ENCODE results near the gene IGDCC3.

The IGDCC3 gene

DNA sequence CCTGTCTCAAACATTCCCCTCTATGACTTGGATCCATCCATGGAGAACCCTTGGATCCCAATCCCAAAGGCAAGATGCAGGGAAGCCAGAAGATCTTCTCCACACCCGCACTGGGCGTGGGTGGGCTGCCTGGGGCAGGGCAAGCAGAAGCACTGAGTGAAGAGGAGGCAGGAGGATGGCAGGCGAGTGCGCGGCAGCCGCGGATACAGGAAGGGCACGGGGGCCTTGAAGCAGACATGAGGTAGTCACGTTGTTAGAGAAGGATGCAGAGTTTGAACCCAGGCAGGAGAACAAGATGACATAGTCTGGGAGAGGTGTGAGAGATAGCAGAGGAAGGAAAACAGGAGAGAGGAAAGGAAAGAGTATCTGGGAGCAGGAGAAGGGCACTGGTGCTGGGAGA, 5.1 kb upstream of the IGDCC3 start:
- Histone ChIP-seq H3K27me3 (ENCODE audit: insufficient read depth, insufficient read length) (no peaks in the 10 kb centered on the region), H3K4me3 (ENCODE audit: insufficient read length, low read depth) (no peak overlapping the region), H3K9ac (ENCODE audit: insufficient read length, low read depth) (no peak overlapping the region), H3K9me3 (ENCODE audit: insufficient read depth, low read length) (no peaks in the 10 kb centered on the region), H3K36me3 (ENCODE audit: insufficient read depth, insufficient read length, low read length) (peaks cover 38% of the 10 kb centered on the region), H3K4me1 (ENCODE audit: insufficient read depth, insufficient read length) (peaks cover 17% of the 10 kb centered on the region)
- no peak for DNase-seq (ENCODE audit: low read depth, low spot score)
- TF ChIP-seq ZNF274 (IDR thresholded peaks at IDR 0.05; ENCODE audit: low read depth, low read length) (no peak), SUZ12 (IDR thresholded peaks at IDR 0.05; ENCODE audit: extremely low read depth, insufficient read depth, insufficient read length) (no peak), YY1 (IDR thresholded peaks at IDR 0.05; ENCODE audit: insufficient read depth, insufficient read length) (no peak)

DNA sequence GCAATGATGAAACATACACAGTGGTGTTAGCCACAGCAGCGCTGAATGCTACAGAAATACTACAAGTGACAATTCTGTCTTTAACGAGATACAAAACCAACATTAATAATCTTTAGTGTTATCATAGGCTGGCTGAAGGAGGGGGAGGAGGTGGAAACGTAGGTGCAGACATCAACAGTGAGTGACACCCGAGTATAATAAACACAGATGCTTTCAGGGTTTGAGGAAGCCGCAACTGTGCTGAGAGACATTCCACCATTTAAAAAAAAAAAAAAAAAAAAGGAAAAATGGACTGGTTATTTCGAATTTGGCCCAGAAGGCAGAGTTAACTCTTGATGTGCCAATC, 4.3 kb upstream of the IGDCC3 start:
- Histone ChIP-seq H3K4me3 (ENCODE audit: insufficient read length, low read depth) (no peak overlapping the region), H3K9ac (ENCODE audit: insufficient read length, low read depth) (no peak overlapping the region), H3K36me3 (ENCODE audit: insufficient read depth, insufficient read length, low read length) (peaks cover 38% of the 10 kb centered on the region), H3K4me1 (ENCODE audit: insufficient read depth, insufficient read length) (peaks cover 17% of the 10 kb centered on the region), H3K9me3 (ENCODE audit: insufficient read depth, low read length) (no peaks in the 10 kb centered on the region), H3K27me3 (ENCODE audit: insufficient read depth, insufficient read length) (no peaks in the 10 kb centered on the region)
- no peak for TF ChIP-seq SUZ12 (IDR thresholded peaks at IDR 0.05; ENCODE audit: extremely low read depth, insufficient read depth, insufficient read length)
- no peak for TF ChIP-seq YY1 (IDR thresholded peaks at IDR 0.05; ENCODE audit: insufficient read depth, insufficient read length)
- TF ChIP-seq ZNF274 (IDR thresholded peaks at IDR 0.05; ENCODE audit: low read depth, low read length) = no peak
- DNase-seq (ENCODE audit: low read depth, low spot score) = no peak

DNA sequence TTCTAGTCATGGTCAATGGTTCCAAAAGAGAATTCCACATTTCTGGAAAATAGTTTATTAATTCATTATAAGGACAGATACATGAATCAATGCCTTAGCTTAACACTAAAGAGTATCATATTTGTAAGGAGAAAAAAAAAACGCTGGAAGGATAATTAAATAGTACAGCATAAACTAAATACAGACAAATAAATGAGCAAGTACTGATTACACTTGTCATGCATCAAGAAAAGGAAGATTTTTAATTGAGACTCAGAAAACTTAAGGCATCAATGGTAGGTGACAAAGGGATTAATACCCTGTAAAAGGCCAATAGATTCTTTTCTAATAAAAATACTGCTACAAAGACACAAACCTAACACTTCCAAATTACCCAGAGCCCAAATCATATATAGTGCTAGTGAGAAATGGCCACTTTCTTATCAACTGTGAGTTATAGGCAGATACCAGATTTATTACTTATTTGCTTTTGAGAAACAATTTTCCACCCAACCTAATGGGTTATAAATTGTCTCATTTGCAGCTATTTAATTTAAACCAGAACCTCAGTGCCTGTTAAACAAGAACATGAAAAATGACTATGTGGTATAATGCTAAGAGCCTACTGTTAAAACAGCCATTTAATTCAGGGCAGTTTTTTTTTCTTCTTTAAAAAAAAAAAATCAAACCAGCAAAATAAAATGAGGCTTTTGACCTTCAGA, 3.8 kb upstream of the IGDCC3 start:
- Histone ChIP-seq H3K4me3 (ENCODE audit: insufficient read length, low read depth) (no peak overlapping the region), H3K36me3 (ENCODE audit: insufficient read depth, insufficient read length, low read length) (peaks cover 34% of the 10 kb centered on the region), H3K9ac (ENCODE audit: insufficient read length, low read depth) (no peak overlapping the region), H3K4me1 (ENCODE audit: insufficient read depth, insufficient read length) (peaks cover 17% of the 10 kb centered on the region), H3K9me3 (ENCODE audit: insufficient read depth, low read length) (no peaks in the 10 kb centered on the region), H3K27me3 (ENCODE audit: insufficient read depth, insufficient read length) (no peaks in the 10 kb centered on the region)
- TF ChIP-seq YY1 (IDR thresholded peaks at IDR 0.05; ENCODE audit: insufficient read depth, insufficient read length) = no peak
- TF ChIP-seq SUZ12 (IDR thresholded peaks at IDR 0.05; ENCODE audit: extremely low read depth, insufficient read depth, insufficient read length) = no peak
- TF ChIP-seq ZNF274 (IDR thresholded peaks at IDR 0.05; ENCODE audit: low read depth, low read length) = no peak
- no peak for DNase-seq (ENCODE audit: low read depth, low spot score)

DNA sequence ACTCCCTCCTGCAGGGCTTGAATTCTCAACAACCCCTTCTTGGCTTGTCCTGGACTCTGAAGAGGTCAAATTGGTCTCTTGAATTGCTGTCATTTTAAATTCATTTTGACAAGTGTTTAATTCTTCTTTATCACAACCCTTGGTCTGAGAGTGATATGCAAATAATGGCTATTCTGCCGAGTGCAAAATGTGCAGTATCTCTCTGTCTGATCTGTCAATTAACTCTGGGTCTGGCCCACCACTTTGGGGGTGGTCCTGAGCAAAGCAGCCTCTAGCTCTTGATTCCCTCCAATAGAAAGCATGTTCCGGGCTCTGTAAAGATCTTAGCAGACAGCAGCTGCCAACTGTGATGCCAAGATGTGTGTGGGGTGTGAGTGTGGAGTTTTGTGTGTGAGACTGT, 2.2 kb upstream of the IGDCC3 start:
- Histone ChIP-seq H3K27me3 (ENCODE audit: insufficient read depth, insufficient read length) (no peaks in the 10 kb centered on the region), H3K36me3 (ENCODE audit: insufficient read depth, insufficient read length, low read length) (peaks cover 35% of the 10 kb centered on the region)
- TF ChIP-seq ZNF274 (IDR thresholded peaks at IDR 0.05; ENCODE audit: low read depth, low read length) (no peak), YY1 (IDR thresholded peaks at IDR 0.05; ENCODE audit: insufficient read depth, insufficient read length) (no peak)

DNA sequence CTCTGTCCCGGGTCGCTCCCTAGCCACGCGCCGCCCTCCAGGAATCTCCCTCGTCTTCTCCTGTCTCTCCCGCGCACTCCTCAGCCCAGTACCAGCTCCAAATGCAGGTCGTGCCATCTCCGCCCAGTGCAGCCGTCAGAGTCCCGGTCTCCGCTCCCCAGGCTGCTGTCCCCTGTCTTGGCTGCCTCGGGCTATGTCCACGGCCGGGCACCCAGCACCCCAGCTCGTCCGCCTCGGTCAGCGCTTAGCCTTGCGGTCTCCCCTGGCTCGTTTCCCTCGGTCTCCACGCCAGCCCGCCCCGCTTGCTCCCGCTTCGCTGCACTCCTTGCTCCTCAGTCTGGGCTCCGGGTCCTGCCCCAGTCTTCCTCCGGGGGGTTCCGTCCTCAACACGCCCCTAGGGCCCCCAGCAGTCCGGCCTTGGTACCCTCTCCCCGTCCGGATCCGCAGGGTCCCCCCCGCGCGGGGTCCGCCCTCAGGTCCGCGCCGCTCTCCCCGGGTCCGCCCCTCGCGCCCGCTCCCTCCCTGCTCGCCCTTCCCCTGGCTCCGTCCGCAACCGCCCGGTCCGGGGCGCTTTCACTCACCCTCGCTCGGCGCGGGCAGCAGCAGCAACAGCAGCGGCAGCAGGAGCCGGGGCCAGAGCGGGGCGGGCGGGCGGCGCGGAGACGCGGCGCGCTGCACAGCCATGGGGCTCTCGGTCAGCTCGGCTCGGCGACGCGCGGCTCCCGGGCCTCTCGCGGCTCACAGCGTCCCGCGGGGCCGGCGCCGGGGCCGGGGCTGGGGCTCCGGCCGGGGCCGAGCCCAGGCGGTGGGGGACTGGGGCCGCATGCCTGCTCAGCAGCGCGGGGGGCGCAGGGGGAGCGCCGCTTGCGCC, 462 bp downstream of the IGDCC3 start:
- Histone ChIP-seq H3K9me3 (ENCODE audit: insufficient read depth, low read length) (no peaks in the 10 kb centered on the region), H3K4me3 (ENCODE audit: insufficient read length, low read depth) (peak overlapping the region; percentile 80), H3K36me3 (ENCODE audit: insufficient read depth, insufficient read length, low read length) (peaks cover 43% of the 10 kb centered on the region), H3K27me3 (ENCODE audit: insufficient read depth, insufficient read length) (no peaks in the 10 kb centered on the region), H3K4me1 (ENCODE audit: insufficient read depth, insufficient read length) (peaks cover 23% of the 10 kb centered on the region), H3K9ac (ENCODE audit: insufficient read length, low read depth) (peak overlapping the region; percentile 99)
- no peak for DNase-seq (ENCODE audit: low read depth, low spot score)
- no peak for TF ChIP-seq ZNF274 (IDR thresholded peaks at IDR 0.05; ENCODE audit: low read depth, low read length)
- no peak for TF ChIP-seq SUZ12 (IDR thresholded peaks at IDR 0.05; ENCODE audit: extremely low read depth, insufficient read depth, insufficient read length)

More for the DNA sequence above, 2.2 kb upstream of the IGDCC3 start:
- Histone ChIP-seq H3K9me3 (ENCODE audit: insufficient read depth, low read length) (no peaks in the 10 kb centered on the region), H3K4me1 (ENCODE audit: insufficient read depth, insufficient read length) (peaks cover 19% of the 10 kb centered on the region), H3K4me3 (ENCODE audit: insufficient read length, low read depth) (no peak overlapping the region), H3K9ac (ENCODE audit: insufficient read length, low read depth) (no peak overlapping the region)
- DNase-seq (ENCODE audit: low read depth, low spot score) = no peak

DNA sequence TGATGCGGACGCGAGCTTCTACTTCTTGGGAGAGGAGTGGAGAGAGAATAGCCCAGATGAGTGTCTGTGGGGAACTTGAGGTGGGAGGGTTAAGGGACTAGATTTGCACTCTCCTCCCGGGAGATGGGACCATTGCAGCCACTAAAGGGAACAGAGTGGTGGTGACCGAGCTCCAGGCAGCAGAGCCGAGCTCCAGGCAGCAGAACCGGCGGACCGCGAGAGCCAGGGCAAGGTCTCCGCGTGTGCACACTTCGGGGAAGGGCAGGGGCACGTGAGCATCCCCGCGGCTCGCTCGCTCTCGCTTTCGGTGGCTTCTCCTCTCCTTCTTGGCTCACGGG, 1.1 kb downstream of the IGDCC3 start:
- Histone ChIP-seq H3K9ac (ENCODE audit: insufficient read length, low read depth) (peak overlapping the region; percentile 99), H3K9me3 (ENCODE audit: insufficient read depth, low read length) (no peaks in the 10 kb centered on the region), H3K4me1 (ENCODE audit: insufficient read depth, insufficient read length) (peaks cover 26% of the 10 kb centered on the region), H3K27me3 (ENCODE audit: insufficient read depth, insufficient read length) (no peaks in the 10 kb centered on the region), H3K36me3 (ENCODE audit: insufficient read depth, insufficient read length, low read length) (peaks cover 49% of the 10 kb centered on the region), H3K4me3 (ENCODE audit: insufficient read length, low read depth) (peak overlapping the region; percentile 80)
- TF ChIP-seq YY1 (IDR thresholded peaks at IDR 0.05; ENCODE audit: insufficient read depth, insufficient read length) (no peak), ZNF274 (IDR thresholded peaks at IDR 0.05; ENCODE audit: low read depth, low read length) (no peak), SUZ12 (IDR thresholded peaks at IDR 0.05; ENCODE audit: extremely low read depth, insufficient read depth, insufficient read length) (no peak)
- DNase-seq (ENCODE audit: low read depth, low spot score) = no peak

DNA sequence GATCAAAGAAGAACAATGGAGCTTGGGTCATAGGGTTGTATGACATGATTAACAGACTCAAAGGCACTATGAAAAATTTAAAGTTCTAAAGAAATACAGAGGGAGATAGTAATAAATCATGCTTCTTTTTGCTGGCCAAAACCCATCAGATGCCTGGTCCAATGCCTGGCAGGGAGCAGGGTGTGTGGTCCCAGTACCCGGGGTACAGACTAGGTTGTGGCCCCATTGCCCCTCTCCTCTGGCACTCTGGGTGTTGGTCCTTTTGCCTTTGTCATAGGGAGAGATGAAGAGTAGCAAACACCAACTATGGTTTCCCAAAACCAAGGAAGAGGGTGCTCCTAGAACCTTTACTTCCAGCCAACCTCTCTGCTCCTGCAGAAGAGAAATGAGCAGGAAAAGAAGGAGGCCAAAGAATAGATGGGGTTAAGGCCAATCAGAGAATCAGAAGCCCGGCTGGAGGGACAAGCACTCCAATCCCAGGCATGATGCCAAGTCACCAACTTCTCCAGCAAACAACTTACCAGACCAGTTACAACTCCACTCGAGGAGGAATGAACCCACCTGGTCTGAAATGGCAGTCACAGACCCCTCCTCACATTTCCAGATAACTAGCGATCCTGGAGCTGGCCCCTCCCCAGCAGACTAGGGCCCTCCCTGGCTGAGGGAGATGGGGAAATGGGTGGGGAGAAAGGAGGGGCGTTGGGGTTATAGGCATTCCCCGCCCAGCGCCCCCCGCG, 1.8 kb downstream of the IGDCC3 start:
- H3K4me1 ChIP-seq (ENCODE audit: insufficient read depth, insufficient read length) = peaks cover 29% of the 10 kb centered on the region
- H3K9ac ChIP-seq (ENCODE audit: insufficient read length, low read depth) = peak overlapping the region; percentile 1
- no peaks in the 10 kb centered on the region for H3K27me3 ChIP-seq (ENCODE audit: insufficient read depth, insufficient read length)
- no peak for DNase-seq (ENCODE audit: low read depth, low spot score)
- H3K36me3 ChIP-seq (ENCODE audit: insufficient read depth, insufficient read length, low read length) = peaks cover 56% of the 10 kb centered on the region
- TF ChIP-seq SUZ12 (IDR thresholded peaks at IDR 0.05; ENCODE audit: extremely low read depth, insufficient read depth, insufficient read length) = no peak
- no peak for TF ChIP-seq YY1 (IDR thresholded peaks at IDR 0.05; ENCODE audit: insufficient read depth, insufficient read length)
- no peak for TF ChIP-seq ZNF274 (IDR thresholded peaks at IDR 0.05; ENCODE audit: low read depth, low read length)
- no peaks in the 10 kb centered on the region for H3K9me3 ChIP-seq (ENCODE audit: insufficient read depth, low read length)
- peak overlapping the region; percentile 0 for H3K4me3 ChIP-seq (ENCODE audit: insufficient read length, low read depth)
